ENCODE measurements around the gene TMEM120B.
A peak's percentile ranks its signal among the peaks of the same experiment; 100 is the strongest.

The TMEM120B gene

DNA sequence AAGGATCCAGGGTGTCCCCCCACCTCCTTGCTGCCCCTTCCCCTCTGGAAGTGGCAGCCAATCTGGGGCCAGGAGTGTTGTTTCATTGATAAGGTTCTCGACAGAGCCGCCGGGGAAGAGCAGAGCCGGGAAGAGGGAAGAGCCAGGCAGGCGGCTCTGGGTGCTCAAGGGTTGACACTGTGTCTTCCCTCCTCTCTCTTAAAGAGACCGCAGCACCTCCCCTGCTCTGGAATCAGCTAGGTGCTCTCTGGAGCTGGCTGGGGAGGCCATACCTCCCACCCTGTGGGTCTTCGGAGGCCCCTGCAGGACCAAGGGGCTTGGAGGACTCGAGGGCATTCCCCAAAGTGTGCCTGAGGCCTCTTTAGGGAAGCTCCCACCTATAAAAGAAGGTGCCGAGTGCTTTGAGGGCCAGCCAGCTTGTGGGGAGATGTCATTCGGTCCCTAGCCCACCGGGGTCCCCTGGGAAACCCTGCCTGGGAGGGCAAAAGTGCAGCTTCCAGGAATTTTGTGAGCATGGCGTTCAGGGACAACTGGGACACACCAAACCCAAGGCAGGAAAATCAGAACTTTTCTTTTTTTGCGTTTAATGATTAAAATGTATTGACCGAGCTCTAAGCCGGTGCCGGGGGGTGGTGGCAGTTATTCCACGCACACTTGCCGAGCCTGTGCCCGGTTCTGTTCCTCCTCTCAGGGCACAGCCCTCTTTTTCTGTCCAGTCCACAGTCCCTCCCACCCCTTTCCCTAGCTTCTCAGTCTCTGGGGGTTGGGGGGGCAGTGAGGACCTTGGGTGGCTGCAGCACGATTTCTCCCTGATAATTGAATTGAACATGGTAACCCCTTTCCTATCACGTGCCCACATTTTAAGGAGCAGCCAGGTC, 94.2 kb downstream of the TMEM120B start:
- Histone ChIP-seq H2AFZ (ENCODE audit: low read length) (no peak overlapping the region), H3K9ac (ENCODE audit: low read length) (peak overlapping the region; percentile 33; the same call in 1 of the 2 replicates), H3K9me2 (replicated peaks; ENCODE audit: insufficient read depth, low read length) (no peaks in the 10 kb centered on the region), H3F3A (ENCODE audit: insufficient read depth, low read length) (peaks cover 19% of the 10 kb centered on the region), H3K79me2 (ENCODE audit: low read length) (peaks cover 62% of the 10 kb centered on the region), H3K4me2 (ENCODE audit: low read depth, low read length) (peak overlapping the region; percentile 84), H3K4me1 (ENCODE audit: low read length) (no peaks in the 10 kb centered on the region), H3K27ac (ENCODE audit: low read length) (no peak overlapping the region), H3K27me3 (replicated peaks; ENCODE audit: insufficient read depth, low read length) (no peaks in the 10 kb centered on the region), H4K20me1 (ENCODE audit: insufficient read depth, low read length) (no peaks in the 10 kb centered on the region), H3K36me3 (replicated peaks; ENCODE audit: insufficient read depth, low read length) (no peaks in the 10 kb centered on the region), H3K9me3 (replicated peaks; ENCODE audit: insufficient read depth, low read length) (no peaks in the 10 kb centered on the region), H3K4me3 (ENCODE audit: low read length) (peak overlapping the region; percentile 55)
- DNase-seq: no peak
- TF ChIP-seq, protein P1, sequence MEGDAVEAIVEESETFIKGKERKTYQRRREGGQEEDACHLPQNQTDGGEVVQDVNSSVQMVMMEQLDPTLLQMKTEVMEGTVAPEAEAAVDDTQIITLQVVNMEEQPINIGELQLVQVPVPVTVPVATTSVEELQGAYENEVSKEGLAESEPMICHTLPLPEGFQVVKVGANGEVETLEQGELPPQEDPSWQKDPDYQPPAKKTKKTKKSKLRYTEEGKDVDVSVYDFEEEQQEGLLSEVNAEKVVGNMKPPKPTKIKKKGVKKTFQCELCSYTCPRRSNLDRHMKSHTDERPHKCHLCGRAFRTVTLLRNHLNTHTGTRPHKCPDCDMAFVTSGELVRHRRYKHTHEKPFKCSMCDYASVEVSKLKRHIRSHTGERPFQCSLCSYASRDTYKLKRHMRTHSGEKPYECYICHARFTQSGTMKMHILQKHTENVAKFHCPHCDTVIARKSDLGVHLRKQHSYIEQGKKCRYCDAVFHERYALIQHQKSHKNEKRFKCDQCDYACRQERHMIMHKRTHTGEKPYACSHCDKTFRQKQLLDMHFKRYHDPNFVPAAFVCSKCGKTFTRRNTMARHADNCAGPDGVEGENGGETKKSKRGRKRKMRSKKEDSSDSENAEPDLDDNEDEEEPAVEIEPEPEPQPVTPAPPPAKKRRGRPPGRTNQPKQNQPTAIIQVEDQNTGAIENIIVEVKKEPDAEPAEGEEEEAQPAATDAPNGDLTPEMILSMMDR (IDR thresholded peaks at IDR 0.05; ENCODE audit: low read length): no peak
- TF ChIP-seq EZH2phosphoT487 (IDR thresholded peaks at IDR 0.05; ENCODE audit: low read length) (no peak), EZH2 (optimal IDR thresholded peaks at IDR 0.05; ENCODE audit: low read depth, low read length) (no peak)

GRCh38 chr12:121807642-121808347, 95.2 kb downstream of the TMEM120B start:
- no peak overlapping the region for H3K9ac ChIP-seq (ENCODE audit: low read length)
- DNase-seq: no peak
- no peaks in the 10 kb centered on the region for H3K36me3 ChIP-seq (replicated peaks; ENCODE audit: insufficient read depth, low read length)
- TF ChIP-seq EZH2phosphoT487 (IDR thresholded peaks at IDR 0.05; ENCODE audit: low read length) (no peak), EZH2 (optimal IDR thresholded peaks at IDR 0.05; ENCODE audit: low read depth, low read length) (no peak)
- TF ChIP-seq, protein P1 (IDR thresholded peaks at IDR 0.05; ENCODE audit: low read length): no peak
- peaks cover 62% of the 10 kb centered on the region for H3K79me2 ChIP-seq (ENCODE audit: low read length)
- H3K27ac ChIP-seq (ENCODE audit: low read length): no peak overlapping the region
- no peaks in the 10 kb centered on the region for H3K9me2 ChIP-seq (replicated peaks; ENCODE audit: insufficient read depth, low read length)
- no peak overlapping the region for H3K4me3 ChIP-seq (ENCODE audit: low read length)
- no peak overlapping the region for H2AFZ ChIP-seq (ENCODE audit: low read length)
- peaks cover 10% of the 10 kb centered on the region; the same call in 1 of the 2 replicates for H3F3A ChIP-seq (ENCODE audit: insufficient read depth, low read length)
- H3K9me3 ChIP-seq (replicated peaks; ENCODE audit: insufficient read depth, low read length): no peaks in the 10 kb centered on the region
- H3K4me1 ChIP-seq (ENCODE audit: low read length): no peaks in the 10 kb centered on the region
- no peak overlapping the region for H3K4me2 ChIP-seq (ENCODE audit: low read depth, low read length)
- peaks cover 4% of the 10 kb centered on the region; the same call in 1 of the 2 replicates for H4K20me1 ChIP-seq (ENCODE audit: insufficient read depth, low read length)
- no peaks in the 10 kb centered on the region for H3K27me3 ChIP-seq (replicated peaks; ENCODE audit: insufficient read depth, low read length)

GRCh38 chr12:121808623-121809022, 96.1 kb downstream of the TMEM120B start:
- DNase-seq: no peak
- Histone ChIP-seq H3K4me1 (ENCODE audit: low read length) (no peaks in the 10 kb centered on the region), H3K27ac (ENCODE audit: low read length) (no peak overlapping the region), H3K4me2 (ENCODE audit: low read depth, low read length) (no peak overlapping the region), H4K20me1 (ENCODE audit: insufficient read depth, low read length) (peaks cover 4% of the 10 kb centered on the region; the same call in 1 of the 2 replicates), H3K27me3 (replicated peaks; ENCODE audit: insufficient read depth, low read length) (no peaks in the 10 kb centered on the region), H3K79me2 (ENCODE audit: low read length) (peaks cover 71% of the 10 kb centered on the region), H3K9me3 (replicated peaks; ENCODE audit: insufficient read depth, low read length) (no peaks in the 10 kb centered on the region), H3K9me2 (replicated peaks; ENCODE audit: insufficient read depth, low read length) (no peaks in the 10 kb centered on the region), H3K9ac (ENCODE audit: low read length) (no peak overlapping the region), H3F3A (ENCODE audit: insufficient read depth, low read length) (peaks cover 2% of the 10 kb centered on the region; the same call in 1 of the 2 replicates), H3K36me3 (replicated peaks; ENCODE audit: insufficient read depth, low read length) (no peaks in the 10 kb centered on the region), H2AFZ (ENCODE audit: low read length) (no peak overlapping the region), H3K4me3 (ENCODE audit: low read length) (no peak overlapping the region)
- TF ChIP-seq, protein P1 (IDR thresholded peaks at IDR 0.05; ENCODE audit: low read length): no peak
